Gastrocnemius medialis (tissue), 4 donors: ENCODE results near the gene UGDH. TPM values are rescaled to one million over a fixed set of nuclear protein-coding genes. Genes with fewer than 3 reads are reported as not detected.
"Not testable (repeated sequence)": the region's sequence is repeated elsewhere in the genome, so short reads cannot be mapped to it uniquely, and the experiment has no call there.

Source experiments
- ATAC-seq, 2 donors: fragments of 150-250 bp; one replicate each; pipeline ENCODE4 v1.9.1; 2016
- DNase-seq, 2 donors: peaks; one replicate each; pipeline ENCODE4 v3.0.0-alpha.2; 2019
- H3K27ac ChIP-seq, 4 donors: fragments of 200-600 bp; sonication (generic); 1 replicate in 1 of 4; 2 replicates in 3 of 4; pipeline ENCODE4 v1.5.1; 2016 to 2018; ENCODE audit warnings: mild to moderate bottlenecking in 2 of 4, moderate library complexity in 1 of 4
- H3K27me3 ChIP-seq, 3 donors: fragments of 200-600 bp; sonication (generic) in 2 of 3; 1 replicate in 1 of 3; 2 replicates in 2 of 3; pipeline versions ENCODE4 v1.5.1 to v1.6.0; 2016 to 2019; ENCODE audit warnings: mild to moderate bottlenecking in 1 of 3, moderate library complexity in 1 of 3
- H3K36me3 ChIP-seq, 2 donors: fragments of 200-600 bp; sonication (generic) in 1 of 2; one replicate each; pipeline ENCODE4 v1.5.1; 2017 to 2018
- H3K4me1 ChIP-seq, 2 donors: fragments of 200-600 bp; sonication (generic) in 1 of 2; one replicate each; pipeline ENCODE4 v1.5.1; 2016 to 2017; ENCODE audit warnings: mild to moderate bottlenecking in 2 of 2
- H3K4me3 ChIP-seq, 4 donors: fragments of 200-600 bp; sonication (generic) in 3 of 4; 1 replicate in 1 of 4; 2 replicates in 3 of 4; pipeline ENCODE4 v1.5.1; 2016 to 2019; ENCODE audit warnings: mild to moderate bottlenecking in 2 of 4
- H3K9me3 ChIP-seq, 3 donors: fragments of 200-600 bp; sonication (generic) in 2 of 3; 1 replicate in 1 of 3; 2 replicates in 2 of 3; pipeline ENCODE4 v1.5.1; 2016 to 2019
- CTCF ChIP-seq, 5 experiments: fragments of 450-650 bp in 3 of 5; fragments of 200-600 bp in 2 of 5; sonication (generic) in 2 of 5; IDR thresholded peaks in 4 of 5; conservative IDR thresholded peaks in 1 of 5; 1 replicate in 4 of 5; 2 replicates in 1 of 5; pipeline ENCODE4 v1.5.1; 2016 to 2019; ENCODE audit warnings: antibody characterized with exemption in 5 of 5, mild to moderate bottlenecking in 3 of 5, moderate library complexity in 3 of 5
- POLR2A ChIP-seq, 2 donors: fragments of 450-650 bp; IDR thresholded peaks; one replicate each; pipeline ENCODE4 v1.6.1; 2017; ENCODE audit warnings: antibody characterized with exemption in 2 of 2, mild to moderate bottlenecking in 2 of 2, moderate library complexity in 2 of 2
- in situ Hi-C, 4 donors: fragments of 200-750 bp; cut with MboI; loops; one replicate each; pipeline versions ENCODE4 v1.15.0 to v1.8.0; 2017; ENCODE audit warnings: low sequenced_read_pairs in 4 of 4
- intact Hi-C: fragments of 100-400 bp; cut with DNase I; formaldehyde crosslinking; loops from one replicate; pipeline ENCODE4 v1.15.1; 2023; ENCODE audit warnings: low total_unique reads
- total RNA-seq, 4 donors: library from RNA; depleted of rRNA; stranded (reverse); fragments of >200 nt; gene quantifications; one replicate each; pipeline versions ENCODE4 v1.1.0 to v1.2.3, GENCODE V29; 2016

The UGDH gene
- total RNA-seq, 4 donors from 2014 or later: 6.1 to 12.7 (median 8.8) TPM

DNA sequence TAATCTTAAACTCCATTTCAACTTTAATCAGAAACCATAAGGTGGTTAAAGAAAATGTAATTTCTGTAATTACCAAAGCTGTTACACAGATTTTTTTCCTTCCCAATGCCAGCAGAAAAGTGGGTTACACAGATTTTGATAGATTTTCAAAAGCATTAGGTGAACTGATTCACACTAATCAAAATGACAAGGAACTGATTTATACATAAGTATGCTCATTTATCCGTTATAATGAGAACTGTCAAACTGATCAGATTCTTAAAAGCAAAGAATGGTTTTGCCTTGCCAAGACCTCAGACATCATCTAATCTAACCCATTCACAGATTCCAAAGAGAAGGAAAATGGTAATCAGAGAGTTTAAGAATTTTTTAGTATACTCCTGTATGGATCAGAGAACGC lies 5.2 kb downstream of the UGDH start:
- peaks cover 0 to 5% of the 10 kb centered on the region in 2 donors for H3K36me3 ChIP-seq
- H3K27ac ChIP-seq: no peak overlapping the region
- ATAC-seq: no peak
- H3K27me3 ChIP-seq: no peaks in the 10 kb centered on the region
- H3K4me3 ChIP-seq: no peak overlapping the region
- peaks cover 9 to 10% of the 10 kb centered on the region in 2 donors for H3K4me1 ChIP-seq
- TF ChIP-seq POLR2A (IDR thresholded peaks at IDR 0.05) (no peak), CTCF (IDR thresholded peaks at IDR 0.05 in 4 of 5, conservative IDR thresholded peaks at IDR 0.05 in 1 of 5) (no peak)
- no peak for DNase-seq
- intact Hi-C loops (loop anchor here (10.0 kb wide), 1 partner anchor 157 kb away; the partner anchor contains the start of gene RFC1), in situ Hi-C loops (loop anchor here in 1 of 4 donors (5.0 kb wide), 1 partner anchor 115 kb away; the partner anchor contains the start of gene SMIM14)
- H3K9me3 ChIP-seq: no peaks in the 10 kb centered on the region

DNA sequence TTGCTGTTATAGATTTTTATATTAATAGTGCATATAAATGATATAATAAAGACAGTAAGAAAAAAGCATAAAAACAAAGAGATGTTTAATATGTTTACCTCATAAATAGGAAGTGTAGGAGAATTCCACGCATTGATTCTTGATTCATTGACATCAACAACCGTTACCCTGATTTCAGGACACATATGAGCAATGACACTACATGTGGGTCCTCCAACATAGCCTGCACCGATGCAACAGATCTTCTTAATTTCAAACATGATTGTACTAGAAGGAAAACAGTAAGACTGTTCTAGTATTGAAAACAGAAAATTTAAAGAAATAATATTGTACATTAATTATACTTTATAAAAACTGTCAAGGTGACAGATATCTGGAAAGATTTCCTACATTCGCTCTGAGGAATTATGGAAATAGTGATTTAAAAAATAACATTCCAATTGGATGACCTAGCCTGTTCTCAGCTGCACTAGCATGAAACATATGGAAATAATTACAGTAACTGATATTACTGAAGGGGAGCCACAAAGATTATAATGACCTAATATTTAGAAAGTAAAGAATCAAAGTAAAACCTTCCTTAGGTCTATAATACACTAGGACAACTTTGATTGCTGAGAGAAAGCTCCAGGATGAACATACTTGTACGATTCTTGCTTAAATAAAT lies 5.9 kb downstream of the UGDH start:
- H3K27ac ChIP-seq: no peak overlapping the region
- in situ Hi-C loops (loop anchor here in 1 of 4 donors (5.0 kb wide), 1 partner anchor 116 kb away; the partner anchor contains the start of gene SMIM14), intact Hi-C loops (loop anchor here (10.0 kb wide), 1 partner anchor 157 kb away; the partner anchor contains the start of gene RFC1)
- no peaks in the 10 kb centered on the region for H3K27me3 ChIP-seq
- ATAC-seq (no peak), DNase-seq (no peak)
- peaks cover 5 to 6% of the 10 kb centered on the region in 2 donors for H3K4me1 ChIP-seq
- peaks cover 0 to 5% of the 10 kb centered on the region in 2 donors for H3K36me3 ChIP-seq
- no peaks in the 10 kb centered on the region for H3K9me3 ChIP-seq
- no peak overlapping the region for H3K4me3 ChIP-seq
- TF ChIP-seq CTCF (IDR thresholded peaks at IDR 0.05 in 4 of 5, conservative IDR thresholded peaks at IDR 0.05 in 1 of 5) (no peak), POLR2A (IDR thresholded peaks at IDR 0.05) (no peak)

- no peaks in the 10 kb centered on the region for H3K9me3 ChIP-seq
- H3K27ac ChIP-seq: no peak overlapping the region
- in situ Hi-C loops: no loop called here
- ATAC-seq (no peak), DNase-seq (no peak)
- intact Hi-C loops: no loop called here
- no peaks in the 10 kb centered on the region for H3K27me3 ChIP-seq
- peaks cover 0 to 10% of the 10 kb centered on the region in 2 donors for H3K36me3 ChIP-seq
- TF ChIP-seq POLR2A (IDR thresholded peaks at IDR 0.05): no peak
- TF ChIP-seq CTCF (IDR thresholded peaks at IDR 0.05 in 4 of 5, conservative IDR thresholded peaks at IDR 0.05 in 1 of 5): no peak
- H3K4me3 ChIP-seq: no peak overlapping the region
- H3K4me1 ChIP-seq: no peaks in the 10 kb centered on the region
These were observed 8.8 kb downstream of the UGDH start for GRCh38 chr4:39518484-39518883.

GRCh38 chr4:39516407-39516966 lies 10.8 kb downstream of the UGDH start:
- Histone ChIP-seq H3K27ac (no peak overlapping the region), H3K9me3 (no peaks in the 10 kb centered on the region), H3K4me3 (no peak overlapping the region), H3K36me3 (peaks cover 0 to 10% of the 10 kb centered on the region in 2 donors), H3K4me1 (no peaks in the 10 kb centered on the region), H3K27me3 (no peaks in the 10 kb centered on the region)
- ATAC-seq (no peak), DNase-seq (no peak)
- in situ Hi-C loops: no loop called here
- intact Hi-C loops: no loop called here
- TF ChIP-seq CTCF (IDR thresholded peaks at IDR 0.05 in 4 of 5, conservative IDR thresholded peaks at IDR 0.05 in 1 of 5): no peak
- no peak for TF ChIP-seq POLR2A (IDR thresholded peaks at IDR 0.05)

DNA sequence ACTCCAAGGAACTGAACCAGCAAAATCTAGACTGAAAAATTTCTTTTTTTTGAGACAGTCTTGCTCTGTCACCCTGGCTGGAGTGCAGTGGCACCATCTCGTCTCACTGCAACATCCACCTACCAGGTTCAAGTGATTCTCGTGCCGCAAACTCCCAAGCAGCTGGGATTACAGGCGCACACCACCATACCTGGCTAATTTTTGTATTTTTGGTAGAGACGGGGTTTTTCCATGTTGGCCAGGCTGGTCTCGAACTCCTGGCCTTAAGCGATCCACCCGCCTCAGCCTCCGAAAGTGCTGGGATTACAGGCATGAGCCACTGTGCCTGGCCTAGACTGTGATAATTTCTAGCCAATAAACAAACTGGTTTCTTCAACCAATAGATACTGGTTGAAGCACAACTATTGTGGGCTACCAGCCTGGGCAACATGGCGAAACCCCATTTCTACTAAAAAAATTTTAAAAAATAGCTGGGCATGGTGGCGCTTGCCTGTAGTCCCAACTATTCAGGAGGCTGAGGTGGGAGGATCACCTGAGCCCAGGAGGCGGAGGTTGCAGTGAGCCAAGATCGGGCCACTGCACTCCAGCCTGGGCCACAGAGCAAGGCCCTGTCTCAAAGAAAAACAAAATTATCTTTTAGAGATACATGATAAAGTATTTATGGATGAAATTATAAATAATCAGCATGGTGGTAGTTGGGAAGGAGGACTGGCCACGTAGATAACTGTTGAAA lies 11.4 kb downstream of the UGDH start:
- H3K4me3 ChIP-seq, H3K4me1 ChIP-seq, DNase-seq, intact Hi-C loops, H3K27me3 ChIP-seq, H3K9me3 ChIP-seq, ATAC-seq, in situ Hi-C loops, H3K27ac ChIP-seq: not testable (repeated sequence)
- peaks cover 0 to 10% of the 10 kb centered on the region in 2 donors for H3K36me3 ChIP-seq
